RCC 7860 (cell line): Measurements from ENCODE around the gene SWI5.

Experiments
- DNase-seq: peaks from one replicate; pipeline ENCODE4 v3.0.0-alpha.2; 2015; ENCODE audit warnings: low spot score
- FAIRE-seq: peaks from 2 replicates; lab custom pipeline; 2012; peaks lifted over from hg19 to GRCh38; lab: Jason Lieb, UNC

The SWI5 gene

GRCh38 chr9:128275198-128276007 is 673 bp upstream of the SWI5 start, which contains the start of gene GOLGA2:
Gene GOLGA2 (minus strand): TSS chr9:128276007. CDS start chr9:128275976, 31 bp downstream.
- no peak for FAIRE-seq
- DNase-seq: no peak

DNA sequence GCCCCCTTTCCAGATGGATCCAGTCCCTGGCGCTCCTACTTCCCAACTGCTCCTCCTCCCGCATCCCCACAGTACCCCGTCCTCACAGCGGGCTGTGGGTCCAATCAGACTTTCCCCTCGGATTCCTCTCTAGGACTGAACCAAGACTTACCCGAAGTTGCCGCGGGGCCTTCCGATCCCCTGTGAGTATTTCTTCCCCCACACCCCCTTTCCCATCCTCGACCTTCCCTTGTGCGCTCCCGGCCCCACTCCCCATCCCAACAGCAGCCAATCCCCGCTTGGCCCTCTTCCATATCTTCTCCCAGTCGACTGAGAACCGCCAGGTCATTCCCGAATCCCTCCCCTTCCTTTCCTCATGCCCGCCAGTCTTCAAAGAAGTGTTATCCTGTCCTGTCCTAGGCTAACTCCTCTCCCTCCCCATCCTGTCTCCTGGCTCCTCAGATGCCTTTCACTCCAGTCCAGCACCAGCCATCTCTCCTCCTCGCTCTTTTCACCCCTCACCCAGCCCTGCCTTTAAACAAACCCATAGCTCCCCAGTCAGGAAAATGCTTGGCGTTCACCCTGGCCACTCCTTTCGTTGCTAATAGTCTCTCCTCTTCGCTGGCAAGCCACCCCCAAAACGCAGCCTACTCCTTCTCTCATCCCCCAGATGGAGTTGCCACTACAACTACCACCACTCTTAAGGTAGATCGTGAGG is 646 bp downstream of the SWI5 start:
- no peak for FAIRE-seq
- peak; percentile 42 for DNase-seq

DNA sequence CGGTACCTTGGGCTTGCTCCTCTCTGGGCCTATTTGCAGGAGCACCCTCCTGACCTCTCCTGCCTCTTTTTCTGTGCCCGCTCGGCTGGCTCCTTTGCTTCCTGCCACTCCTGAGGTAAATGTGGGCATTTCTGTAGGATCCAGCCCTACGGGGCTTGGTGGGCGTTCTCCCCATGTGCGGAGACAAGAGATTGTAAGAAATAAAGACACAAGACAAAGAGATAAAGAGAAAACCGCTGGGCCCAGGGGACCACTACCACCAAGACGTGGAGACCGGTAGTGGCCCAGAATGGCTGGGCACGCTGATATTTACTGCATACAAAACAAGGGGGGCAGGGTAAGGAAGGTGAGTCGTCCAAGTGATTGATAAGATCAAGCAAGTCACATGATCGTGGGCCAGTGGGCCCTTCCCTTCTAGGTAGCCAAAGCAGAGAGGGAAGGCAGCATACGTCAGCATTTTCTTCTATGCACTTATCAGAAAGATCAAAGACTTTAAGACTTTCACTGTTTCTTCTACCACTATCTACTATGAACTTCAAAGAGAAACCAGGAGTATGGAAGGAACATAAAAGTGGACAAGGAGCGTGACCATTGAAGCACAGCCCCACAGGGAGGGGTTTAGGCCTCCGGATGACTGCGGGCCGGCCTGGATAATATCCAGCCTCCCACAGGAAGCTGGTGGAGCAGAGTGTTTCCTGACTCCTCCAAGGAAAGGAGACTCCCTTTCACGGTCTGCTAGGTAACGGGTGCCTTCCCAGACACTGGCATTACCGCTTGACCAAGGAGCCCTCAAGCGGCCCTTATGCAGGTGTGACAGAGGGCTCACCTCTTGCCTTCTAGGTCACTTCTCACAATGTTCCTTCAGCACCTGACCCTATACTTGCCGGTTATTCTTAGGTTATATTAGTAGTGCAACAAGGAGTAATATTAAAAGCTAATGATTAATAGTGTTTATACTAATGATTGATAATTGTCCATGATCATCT is 3.3 kb downstream of the SWI5 start:
- FAIRE-seq: peak; percentile 84
- peak; percentile 65 for DNase-seq

GRCh38 chr9:128280084-128280622 is 4.1 kb downstream of the SWI5 start:
- FAIRE-seq (no peak), DNase-seq (no peak)

GRCh38 chr9:128282500-128282899 is 6.4 kb downstream of the SWI5 start:
- no peak for FAIRE-seq
- DNase-seq: no peak

GRCh38 chr9:128285033-128285784 is 9.1 kb downstream of the SWI5 start:
- DNase-seq (no peak), FAIRE-seq (no peak)

GRCh38 chr9:128286440-128286839 is 10.4 kb downstream of the SWI5 start:
- no peak for DNase-seq
- FAIRE-seq: no peak

- DNase-seq (no peak), FAIRE-seq (no peak)
Observed at GRCh38 chr9:128288273-128289004, 12.4 kb downstream of the SWI5 start.

DNA sequence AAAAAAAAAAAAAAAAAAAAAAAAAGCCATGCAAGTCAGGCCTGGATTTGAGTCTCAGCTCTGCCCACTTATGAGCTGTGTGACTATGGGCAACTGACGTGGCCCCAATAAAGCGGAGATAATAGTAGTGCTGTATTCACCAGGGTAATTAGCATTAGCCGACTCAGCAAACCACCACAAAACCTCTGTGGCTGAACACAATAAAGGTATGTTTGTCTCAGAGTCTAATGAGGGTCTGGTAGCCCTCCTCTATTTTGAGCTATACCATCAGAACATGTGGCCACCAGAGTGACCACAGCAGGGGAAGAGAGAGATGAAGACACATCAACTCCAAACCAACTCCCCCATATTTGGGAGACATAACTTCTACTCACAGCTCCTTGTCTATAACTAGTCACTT is 15.9 kb downstream of the SWI5 start:
- FAIRE-seq (no peak), DNase-seq (no peak)

DNA sequence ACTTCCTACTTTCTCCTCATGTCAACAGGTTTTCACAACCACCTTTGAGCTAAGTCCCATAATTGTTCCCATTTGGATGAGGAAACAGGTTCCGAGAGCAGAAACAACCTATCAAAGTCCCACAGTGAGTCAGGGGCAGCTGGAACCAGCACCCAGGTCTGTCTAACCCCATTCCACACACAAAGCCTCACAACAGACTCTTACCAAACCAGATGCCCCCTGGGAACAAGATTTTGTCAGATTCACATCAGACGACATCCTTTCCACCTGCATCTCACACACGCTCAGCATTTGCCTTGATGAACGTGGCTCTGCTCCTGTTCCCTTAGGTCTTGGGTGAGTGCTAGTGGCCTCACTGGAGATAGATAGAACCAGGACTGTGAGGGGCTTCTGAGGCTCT is 17.0 kb downstream of the SWI5 start:
- DNase-seq: no peak

GRCh38 chr9:128294142-128294541 is 18.1 kb downstream of the SWI5 start:
- no peak for DNase-seq
- no peak for FAIRE-seq

More for the DNA sequence above, 17.0 kb downstream of the SWI5 start:
- FAIRE-seq: no peak

DNA sequence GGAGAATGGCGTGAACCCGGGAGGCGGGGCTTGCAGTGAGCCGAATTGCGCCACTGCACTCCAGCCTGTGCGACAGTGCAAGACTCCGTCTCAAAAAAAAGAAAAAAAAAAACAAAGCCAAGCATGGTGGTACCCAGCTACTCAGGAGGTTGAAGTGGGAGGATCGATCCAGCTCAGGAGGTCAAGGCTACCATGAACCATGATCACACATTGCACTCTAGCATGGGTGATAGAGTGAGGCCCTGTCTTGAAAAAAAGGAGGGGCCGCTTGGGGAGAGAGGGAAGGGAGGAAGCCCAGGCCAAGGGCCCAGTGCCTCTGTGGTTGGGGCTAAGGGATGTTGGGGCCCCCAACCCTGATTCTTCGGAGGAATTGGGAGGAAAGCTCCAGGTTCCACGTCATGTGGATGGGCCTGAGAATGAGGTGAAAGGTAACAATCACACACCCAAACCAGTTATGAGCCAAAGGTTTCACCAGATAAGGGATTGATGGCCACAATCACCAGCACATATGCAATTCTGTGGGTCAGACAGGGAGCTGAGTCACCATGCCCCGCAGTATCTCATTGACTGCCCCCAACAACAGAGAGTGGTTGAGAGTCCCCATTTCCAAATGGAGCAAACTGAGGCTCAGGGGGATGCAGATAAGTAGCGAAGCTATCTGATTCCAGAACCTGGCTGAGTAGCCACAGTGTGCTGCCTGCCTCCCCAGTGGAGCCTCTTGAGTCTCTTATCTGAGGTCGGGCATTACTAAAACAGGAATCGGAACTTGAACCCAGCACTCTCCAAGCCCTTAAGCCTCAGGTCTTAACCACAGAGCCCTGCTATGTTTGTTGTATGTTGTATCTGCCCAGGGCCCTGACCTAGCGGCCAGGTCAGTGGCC is 20.5 kb downstream of the SWI5 start:
- no peak for FAIRE-seq
- DNase-seq: no peak

GRCh38 chr9:128297221-128297773 is 21.2 kb downstream of the SWI5 start:
- DNase-seq (no peak), FAIRE-seq (no peak)

DNA sequence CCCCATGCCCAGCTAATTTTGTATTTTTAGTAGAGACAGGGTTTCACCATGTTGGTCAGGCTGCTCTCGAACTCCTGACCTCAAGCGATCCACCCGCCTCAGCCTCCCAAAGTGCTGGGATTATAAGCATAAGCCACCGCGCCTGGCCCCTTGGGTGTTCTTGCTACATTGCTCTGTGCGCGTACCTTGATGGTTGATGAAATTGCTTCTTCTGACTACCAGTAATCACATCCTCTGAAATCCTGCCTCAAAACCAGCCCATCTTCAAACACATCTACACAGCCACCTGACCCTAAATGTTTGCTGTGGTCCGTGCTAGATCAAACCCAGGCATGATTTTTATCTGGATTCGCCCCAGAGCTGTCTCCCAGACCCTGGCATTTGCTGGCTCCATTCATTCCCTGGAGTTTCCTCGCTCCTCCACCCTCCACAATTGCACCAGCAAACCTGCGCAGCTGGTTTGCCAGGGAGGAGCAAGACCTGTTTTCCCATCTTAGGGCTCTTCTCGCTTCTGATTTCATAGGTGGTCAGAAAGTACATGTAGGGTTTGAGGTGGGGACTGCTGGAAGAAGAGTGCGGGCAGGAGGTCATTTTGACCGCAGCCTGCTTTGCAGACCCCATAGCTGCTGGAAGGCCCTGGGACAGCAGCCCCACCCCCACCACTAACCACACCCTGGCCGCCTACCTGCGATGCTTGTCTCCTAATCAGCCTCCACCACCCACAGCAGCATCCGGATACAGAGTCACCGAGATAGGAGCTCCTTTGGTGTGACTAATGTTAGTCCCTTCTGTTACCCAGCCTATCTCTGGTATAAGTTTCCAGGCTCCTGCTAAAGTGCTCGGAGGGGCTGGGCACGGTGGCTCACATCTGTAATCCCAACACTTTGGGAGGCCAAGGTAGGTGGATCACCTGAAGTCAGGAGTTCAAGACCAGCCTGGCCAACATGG is 22.7 kb downstream of the SWI5 start:
- no peak for FAIRE-seq
- DNase-seq: no peak

DNA sequence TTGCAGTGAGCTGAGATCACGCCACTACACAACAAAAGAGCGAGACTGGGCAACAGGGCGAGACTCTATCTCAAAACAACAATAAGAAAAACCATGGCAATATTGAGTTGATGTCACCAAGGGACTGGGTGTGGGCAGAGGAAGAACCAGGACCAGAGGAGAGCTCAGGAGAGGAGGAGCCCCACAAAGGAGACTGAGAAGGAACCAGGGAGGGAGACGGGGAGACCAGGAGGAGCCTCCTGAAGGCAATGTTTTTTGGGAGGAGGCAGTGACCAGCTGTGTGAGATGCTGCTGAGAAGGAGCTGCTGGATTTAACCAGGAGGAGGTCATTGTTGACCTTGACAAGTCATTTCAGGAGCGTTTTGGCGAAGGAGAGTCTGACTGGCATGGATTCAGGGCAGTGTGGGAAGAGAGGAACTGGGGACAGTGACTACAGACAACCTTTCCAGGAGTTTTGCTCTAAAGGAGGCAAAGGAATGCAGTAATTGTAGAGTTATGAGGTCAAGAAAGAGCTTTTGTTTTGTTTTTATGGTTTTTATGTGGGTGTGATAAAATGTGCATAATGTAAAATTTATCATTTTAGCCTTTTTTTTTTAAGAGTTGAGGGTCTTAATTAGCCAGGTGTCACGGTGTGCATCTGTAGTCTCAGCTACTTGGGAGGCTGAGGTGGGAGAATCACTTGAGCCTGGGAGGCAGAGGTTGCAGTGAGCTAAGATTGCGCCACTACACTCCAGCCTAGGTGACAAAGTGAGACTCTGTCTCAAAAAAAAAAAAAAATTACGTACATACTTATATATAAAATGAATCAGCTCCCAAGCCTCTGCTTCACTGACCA is 28.3 kb downstream of the SWI5 start:
- DNase-seq: no peak

GRCh38 chr9:128304971-128305288 is 28.9 kb downstream of the SWI5 start:
- DNase-seq (no peak), FAIRE-seq (no peak)

More for the DNA sequence above, 28.3 kb downstream of the SWI5 start:
- no peak for FAIRE-seq
